ENCODE results near the gene FRY.
A peak's percentile ranks its signal among the peaks of the same experiment; 100 is the strongest.

FRY gene

DNA sequence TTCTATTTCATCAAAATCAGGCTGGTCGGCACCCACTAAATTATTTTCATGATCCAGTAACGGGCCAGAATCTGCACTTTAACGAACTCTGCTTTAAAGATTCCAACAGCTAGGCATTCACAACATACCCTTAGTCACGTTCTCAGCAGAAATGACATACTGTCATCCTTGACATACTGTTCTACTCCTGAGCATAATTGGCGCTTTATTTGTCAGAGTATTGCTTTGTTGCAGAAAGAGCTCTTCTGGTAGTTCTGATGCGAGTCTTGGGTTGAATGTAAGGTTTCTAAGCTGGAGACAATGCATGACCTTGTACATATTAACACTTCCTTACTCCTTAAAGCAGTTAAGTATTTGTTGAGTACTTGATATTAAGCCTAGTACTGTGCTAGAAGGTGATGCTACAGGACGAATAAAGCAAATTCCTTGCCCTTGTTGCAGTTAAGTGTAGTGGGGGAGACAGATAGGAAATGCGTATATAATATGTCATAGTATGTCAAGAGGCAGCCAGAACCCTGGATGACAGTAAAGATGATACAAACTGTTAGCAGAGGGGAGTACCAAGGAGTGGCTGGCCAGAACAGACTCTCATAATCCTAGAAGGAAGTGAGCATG, 32.2 kb downstream of the FRY start:
- Histone ChIP-seq H3K9ac (ENCODE audit: low read length) (no peak overlapping the region), H3K9me3 (ENCODE audit: low read length) (no peaks in the 10 kb centered on the region), H3K27ac (ENCODE audit: low read depth, low read length) (no peak overlapping the region), H3K27me3 (ENCODE audit: control insufficient read depth in 1 of 2, insufficient read depth in 2 of 2, low read length in 2 of 2) (no peaks in the 10 kb centered on the region), H3K4me3 (ENCODE audit: low read depth in 1 of 2, low read length in 2 of 2) (no peak overlapping the region), H3K36me3 (ENCODE audit: insufficient read depth, low read length) (no peaks in the 10 kb centered on the region), H3K4me1 (ENCODE audit: insufficient read depth, low read length) (peaks cover 33% of the 10 kb centered on the region)

DNA sequence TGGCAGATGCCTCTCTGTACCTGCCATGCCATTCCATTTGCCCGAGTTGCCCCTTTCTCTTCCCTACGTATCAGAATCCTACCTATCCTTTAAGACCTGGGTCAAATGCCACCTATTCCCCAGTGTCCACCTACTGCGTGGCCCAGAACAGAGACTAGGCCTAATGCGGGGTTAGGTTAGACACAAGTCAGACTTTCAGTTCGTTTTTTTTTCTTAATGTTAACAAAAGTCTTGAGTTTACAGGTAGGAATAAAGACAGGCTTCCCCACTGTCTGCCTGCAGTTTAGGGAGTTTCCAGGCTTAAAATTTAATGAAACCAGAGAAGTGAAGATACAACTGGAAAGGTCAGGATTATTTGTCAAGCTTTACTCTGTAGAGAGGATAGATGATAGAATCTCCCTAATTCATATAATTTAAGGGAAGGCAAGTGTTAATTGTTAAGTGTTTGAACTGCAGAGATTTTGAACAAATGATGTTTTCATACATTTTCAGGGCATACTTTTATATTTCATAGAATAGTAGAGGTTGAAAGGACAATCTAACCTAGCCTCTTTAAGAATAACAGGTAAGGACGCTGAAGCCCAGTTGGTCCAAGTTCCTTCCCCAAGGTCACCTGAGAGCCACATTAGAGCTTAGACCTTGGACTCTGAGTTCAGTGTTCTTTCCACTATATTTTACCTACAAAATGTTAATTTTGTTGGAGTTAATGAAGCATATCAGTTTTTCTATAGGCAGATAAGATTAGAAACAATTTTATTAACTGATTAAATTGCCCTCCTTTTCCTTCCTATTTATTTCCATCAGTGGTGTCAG, 35.8 kb downstream of the FRY start:
- no peak overlapping the region for H3K27ac ChIP-seq (ENCODE audit: low read depth, low read length)
- no peaks in the 10 kb centered on the region for H3K27me3 ChIP-seq (ENCODE audit: control insufficient read depth in 1 of 2, insufficient read depth in 2 of 2, low read length in 2 of 2)
- H3K36me3 ChIP-seq (ENCODE audit: insufficient read depth, low read length): no peaks in the 10 kb centered on the region
- no peaks in the 10 kb centered on the region for H3K9me3 ChIP-seq (ENCODE audit: low read length)
- H3K4me3 ChIP-seq (ENCODE audit: low read depth in 1 of 2, low read length in 2 of 2): no peak overlapping the region
- no peak overlapping the region for H3K9ac ChIP-seq (ENCODE audit: low read length)
- peaks cover 17% of the 10 kb centered on the region for H3K4me1 ChIP-seq (ENCODE audit: insufficient read depth, low read length)

DNA sequence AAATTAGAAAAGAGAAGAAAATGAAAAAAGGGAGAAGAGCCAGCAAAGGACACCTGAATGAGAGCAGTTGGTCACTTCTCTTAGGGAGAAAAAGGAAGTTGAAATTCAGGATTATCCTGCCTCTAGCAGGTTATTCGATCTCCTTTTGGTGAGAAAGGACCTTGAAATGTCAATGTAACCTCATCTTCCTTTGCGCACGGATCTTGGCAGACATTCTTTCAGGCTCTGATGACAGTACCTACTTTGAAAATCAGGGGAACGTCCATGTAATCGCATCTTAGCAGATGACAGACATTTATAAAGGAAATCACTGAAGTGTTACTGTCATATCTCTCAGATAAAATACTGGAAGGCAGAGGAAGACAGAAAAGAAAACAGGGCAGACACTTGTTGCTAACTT, 36.7 kb downstream of the FRY start:
- H3K9ac ChIP-seq (ENCODE audit: low read length): no peak overlapping the region
- H3K27ac ChIP-seq (ENCODE audit: low read depth, low read length): no peak overlapping the region
- no peaks in the 10 kb centered on the region for H3K36me3 ChIP-seq (ENCODE audit: insufficient read depth, low read length)
- H3K4me3 ChIP-seq (ENCODE audit: low read depth in 1 of 2, low read length in 2 of 2): no peak overlapping the region
- peaks cover 23% of the 10 kb centered on the region for H3K4me1 ChIP-seq (ENCODE audit: insufficient read depth, low read length)
- no peaks in the 10 kb centered on the region for H3K27me3 ChIP-seq (ENCODE audit: control insufficient read depth in 1 of 2, insufficient read depth in 2 of 2, low read length in 2 of 2)
- no peaks in the 10 kb centered on the region for H3K9me3 ChIP-seq (ENCODE audit: low read length)

DNA sequence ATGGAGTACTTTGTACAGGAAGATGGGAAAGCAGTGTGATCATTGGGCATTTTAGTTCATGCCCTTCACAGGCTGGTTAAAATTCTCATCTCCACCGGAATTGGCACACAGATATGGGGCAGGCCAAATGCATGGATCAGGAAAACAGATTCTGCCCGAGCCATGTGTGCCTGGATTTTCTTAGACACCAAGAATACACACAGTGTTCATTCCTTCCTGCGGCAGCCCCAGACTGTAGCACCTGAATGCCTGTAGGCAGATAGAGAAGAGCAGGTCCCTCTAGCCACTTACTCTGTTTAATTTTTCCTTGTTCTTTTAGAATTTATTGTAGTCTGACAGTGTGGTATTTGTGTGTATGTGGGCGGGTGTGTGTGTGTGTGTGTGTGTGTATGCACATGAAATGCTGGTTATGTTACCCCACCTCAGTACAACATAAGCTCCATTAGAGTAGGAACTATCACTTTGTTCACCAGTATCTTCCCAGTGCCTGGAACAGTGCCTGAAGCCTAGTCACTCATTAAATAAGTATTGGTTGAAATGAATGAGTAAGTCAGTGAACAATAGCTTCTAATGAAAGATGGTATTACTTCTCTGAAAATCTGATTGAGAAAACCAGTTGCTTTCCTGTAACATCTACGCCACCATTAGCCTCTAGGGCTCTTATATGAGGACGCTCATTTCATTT, 41.7 kb downstream of the FRY start:
- Histone ChIP-seq H3K36me3 (ENCODE audit: insufficient read depth, low read length) (no peaks in the 10 kb centered on the region), H3K4me3 (ENCODE audit: low read depth in 1 of 2, low read length in 2 of 2) (no peak overlapping the region), H3K27me3 (ENCODE audit: control insufficient read depth in 1 of 2, insufficient read depth in 2 of 2, low read length in 2 of 2) (no peaks in the 10 kb centered on the region), H3K9me3 (ENCODE audit: low read length) (no peaks in the 10 kb centered on the region), H3K4me1 (ENCODE audit: insufficient read depth, low read length) (peaks cover 21% of the 10 kb centered on the region), H3K9ac (ENCODE audit: low read length) (no peak overlapping the region), H3K27ac (ENCODE audit: low read depth, low read length) (no peak overlapping the region)

DNA sequence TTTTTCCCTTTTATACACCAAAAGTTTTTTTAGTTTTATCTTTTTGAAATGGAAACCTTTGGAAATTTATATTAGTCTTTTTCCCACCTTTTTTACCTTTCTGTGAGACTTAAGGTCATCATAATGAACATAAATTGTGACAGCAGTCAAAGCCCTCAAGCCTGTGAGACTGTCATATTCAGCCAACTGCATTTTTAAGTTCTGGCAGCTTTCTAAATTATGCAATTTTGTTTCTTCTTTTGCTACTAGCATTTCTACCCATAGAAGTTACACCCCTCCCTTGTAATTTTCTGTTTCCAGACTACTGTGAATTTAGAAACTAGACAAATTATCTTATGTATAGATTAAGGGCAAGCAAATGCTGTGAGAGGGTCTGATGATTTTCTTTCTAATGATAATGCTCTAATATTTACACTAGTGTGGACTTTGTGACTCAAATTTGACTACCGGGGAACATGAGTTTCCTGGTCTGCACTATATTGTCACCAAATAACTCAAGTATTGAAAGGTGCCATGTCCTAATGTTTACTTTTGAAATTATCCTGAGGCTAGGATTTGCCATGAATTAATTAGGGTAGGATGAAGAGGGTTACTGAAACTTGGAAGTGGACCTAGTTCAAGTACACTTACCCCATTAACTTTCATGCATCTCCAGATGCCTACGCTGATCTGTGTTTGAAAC, 43.7 kb downstream of the FRY start:
- H3K4me1 ChIP-seq (ENCODE audit: insufficient read depth, low read length): peaks cover 32% of the 10 kb centered on the region
- no peaks in the 10 kb centered on the region for H3K9me3 ChIP-seq (ENCODE audit: low read length)
- H3K27ac ChIP-seq (ENCODE audit: low read depth, low read length): no peak overlapping the region
- H3K4me3 ChIP-seq (ENCODE audit: low read depth in 1 of 2, low read length in 2 of 2): no peak overlapping the region
- H3K9ac ChIP-seq (ENCODE audit: low read length): no peak overlapping the region
- no peaks in the 10 kb centered on the region for H3K36me3 ChIP-seq (ENCODE audit: insufficient read depth, low read length)
- no peaks in the 10 kb centered on the region for H3K27me3 ChIP-seq (ENCODE audit: control insufficient read depth in 1 of 2, insufficient read depth in 2 of 2, low read length in 2 of 2)

DNA sequence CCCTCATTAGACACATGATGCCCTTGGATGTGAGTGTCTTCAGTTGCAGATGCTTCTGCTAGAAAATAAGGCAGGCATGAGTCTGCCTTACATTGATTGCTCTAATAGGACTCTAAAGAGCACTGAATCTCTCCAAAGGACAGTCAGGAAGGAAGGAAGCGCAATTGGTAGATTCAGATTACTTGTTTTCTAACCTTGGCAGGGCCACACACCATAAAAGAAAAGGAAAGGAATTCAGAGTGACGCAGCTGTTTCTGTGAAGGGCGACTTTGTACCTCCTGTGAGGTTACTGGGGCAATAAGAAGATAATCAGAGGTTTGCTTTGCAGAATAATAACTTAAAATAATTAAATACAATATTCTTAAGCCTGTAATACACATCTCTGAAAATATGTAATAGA, 48.0 kb downstream of the FRY start:
- Histone ChIP-seq H3K27ac (ENCODE audit: low read depth, low read length) (no peak overlapping the region), H3K36me3 (ENCODE audit: insufficient read depth, low read length) (no peaks in the 10 kb centered on the region), H3K4me1 (ENCODE audit: insufficient read depth, low read length) (peaks cover 30% of the 10 kb centered on the region)

DNA sequence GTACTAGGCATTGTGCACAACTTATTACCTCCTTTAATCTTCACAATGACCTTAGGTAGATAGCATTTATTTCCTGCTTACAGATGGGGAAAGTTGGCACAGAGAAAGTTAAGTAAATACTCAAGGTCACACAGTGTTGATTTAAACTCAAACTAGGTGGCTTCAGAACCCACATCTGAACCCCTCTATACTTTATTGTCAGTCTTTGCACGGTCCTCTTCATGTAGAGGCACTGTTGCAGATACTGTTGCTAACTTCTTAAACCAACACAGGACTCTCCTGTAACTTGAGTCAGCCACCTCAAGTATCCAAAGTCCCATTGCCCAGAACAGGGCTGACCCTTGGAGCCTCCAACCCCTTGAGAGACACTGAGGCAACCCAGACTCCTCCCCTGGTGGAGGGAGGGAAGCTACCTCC, 48.8 kb downstream of the FRY start:
- H3K27ac ChIP-seq (ENCODE audit: low read depth, low read length): no peak overlapping the region
- H3K9ac ChIP-seq (ENCODE audit: low read length): no peak overlapping the region
- H3K9me3 ChIP-seq (ENCODE audit: low read length): no peaks in the 10 kb centered on the region
- H3K4me3 ChIP-seq (ENCODE audit: low read depth in 1 of 2, low read length in 2 of 2): no peak overlapping the region
- no peaks in the 10 kb centered on the region for H3K27me3 ChIP-seq (ENCODE audit: control insufficient read depth in 1 of 2, insufficient read depth in 2 of 2, low read length in 2 of 2)
- no peaks in the 10 kb centered on the region for H3K36me3 ChIP-seq (ENCODE audit: insufficient read depth, low read length)
- H3K4me1 ChIP-seq (ENCODE audit: insufficient read depth, low read length): peaks cover 30% of the 10 kb centered on the region

More for the DNA sequence above, 48.0 kb downstream of the FRY start:
- no peaks in the 10 kb centered on the region for H3K9me3 ChIP-seq (ENCODE audit: low read length)
- H3K4me3 ChIP-seq (ENCODE audit: low read depth in 1 of 2, low read length in 2 of 2): no peak overlapping the region
- H3K9ac ChIP-seq (ENCODE audit: low read length): no peak overlapping the region
- H3K27me3 ChIP-seq (ENCODE audit: control insufficient read depth in 1 of 2, insufficient read depth in 2 of 2, low read length in 2 of 2): no peaks in the 10 kb centered on the region

DNA sequence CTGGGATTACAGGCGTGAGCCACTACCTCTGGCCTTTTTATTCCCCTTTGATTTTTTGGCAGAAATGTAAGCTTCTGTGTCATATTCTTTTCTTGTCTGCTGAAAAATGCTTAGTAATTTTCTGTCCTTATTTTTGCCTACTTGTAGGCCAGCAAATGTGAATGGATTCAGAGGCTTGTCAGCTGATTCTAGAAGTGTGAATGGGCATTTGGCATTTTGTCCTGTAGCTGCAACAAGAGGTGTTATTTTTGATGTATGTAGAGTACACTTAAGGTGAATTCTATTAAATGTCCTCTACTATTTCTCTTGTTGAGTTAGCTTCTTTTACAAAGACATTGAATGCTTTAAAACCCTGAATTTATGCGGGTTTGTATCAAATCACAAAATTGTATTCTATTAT, 50.0 kb downstream of the FRY start:
- H3K27me3 ChIP-seq (ENCODE audit: control insufficient read depth in 1 of 2, insufficient read depth in 2 of 2, low read length in 2 of 2): no peaks in the 10 kb centered on the region
- no peak overlapping the region for H3K27ac ChIP-seq (ENCODE audit: low read depth, low read length)
- no peaks in the 10 kb centered on the region for H3K9me3 ChIP-seq (ENCODE audit: low read length)
- H3K9ac ChIP-seq (ENCODE audit: low read length): no peak overlapping the region
- no peaks in the 10 kb centered on the region for H3K36me3 ChIP-seq (ENCODE audit: insufficient read depth, low read length)
- peaks cover 38% of the 10 kb centered on the region for H3K4me1 ChIP-seq (ENCODE audit: insufficient read depth, low read length)
- H3K4me3 ChIP-seq (ENCODE audit: low read depth in 1 of 2, low read length in 2 of 2): no peak overlapping the region

DNA sequence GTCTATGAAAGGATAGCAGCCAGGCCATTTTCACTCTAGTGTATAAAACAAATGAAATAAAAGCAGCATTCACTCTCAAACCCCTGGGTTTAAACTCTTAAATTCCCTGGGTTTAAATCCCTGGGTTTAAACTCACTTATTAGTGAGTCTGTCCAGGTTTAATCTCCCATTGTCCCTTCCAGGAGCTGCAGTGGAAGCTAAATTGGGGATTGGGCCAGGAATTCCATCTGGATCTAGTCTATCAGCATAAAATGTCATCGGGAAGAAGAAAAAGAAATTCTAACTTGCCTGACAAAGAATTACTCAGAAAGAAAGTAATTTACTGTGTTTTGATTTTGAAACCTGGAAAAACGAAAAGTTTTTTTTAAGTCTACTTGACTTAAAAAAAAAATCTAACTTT, 54.8 kb downstream of the FRY start:
- H3K9ac ChIP-seq (ENCODE audit: low read length): no peak overlapping the region
- H3K4me3 ChIP-seq (ENCODE audit: low read depth in 1 of 2, low read length in 2 of 2): no peak overlapping the region
- no peaks in the 10 kb centered on the region for H3K36me3 ChIP-seq (ENCODE audit: insufficient read depth, low read length)
- H3K27ac ChIP-seq (ENCODE audit: low read depth, low read length): no peak overlapping the region
- H3K27me3 ChIP-seq (ENCODE audit: control insufficient read depth in 1 of 2, insufficient read depth in 2 of 2, low read length in 2 of 2): no peaks in the 10 kb centered on the region
- H3K4me1 ChIP-seq (ENCODE audit: insufficient read depth, low read length): peaks cover 30% of the 10 kb centered on the region
- H3K9me3 ChIP-seq (ENCODE audit: low read length): no peaks in the 10 kb centered on the region

DNA sequence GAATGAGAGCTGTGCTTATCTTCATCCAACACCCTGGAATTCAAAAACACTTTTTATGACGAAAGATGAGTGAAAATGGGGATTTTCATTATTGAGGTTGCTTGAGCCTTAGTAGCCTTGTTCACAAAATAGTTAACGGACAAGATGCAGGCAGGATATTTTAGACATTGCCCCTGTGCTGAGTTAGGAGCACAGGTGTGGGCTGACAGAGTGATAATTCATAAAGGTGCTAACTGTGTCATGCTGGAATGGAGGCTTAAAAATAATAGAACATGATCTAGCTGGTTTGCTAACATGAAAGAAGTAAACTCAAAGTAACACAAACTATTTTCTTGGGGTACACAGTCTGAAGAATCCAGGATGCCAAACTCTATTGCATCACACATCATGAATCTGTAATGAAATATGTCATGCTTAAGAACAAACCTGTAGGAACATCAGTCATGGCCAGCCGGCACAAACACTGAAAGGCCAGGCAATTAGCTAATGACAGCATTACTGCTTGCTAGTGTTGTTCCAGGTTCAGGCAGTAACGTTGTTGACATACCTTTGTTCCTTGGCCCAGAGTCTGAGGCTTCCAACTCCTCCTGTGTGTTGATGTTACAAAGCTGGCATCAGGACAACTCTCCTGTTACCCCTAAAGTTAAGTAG, 55.3 kb downstream of the FRY start:
- peaks cover 30% of the 10 kb centered on the region for H3K4me1 ChIP-seq (ENCODE audit: insufficient read depth, low read length)
- H3K36me3 ChIP-seq (ENCODE audit: insufficient read depth, low read length): no peaks in the 10 kb centered on the region
- no peaks in the 10 kb centered on the region for H3K9me3 ChIP-seq (ENCODE audit: low read length)
- H3K4me3 ChIP-seq (ENCODE audit: low read depth in 1 of 2, low read length in 2 of 2): peak overlapping the region in 1 of 2 donors; percentile 3
- peak overlapping the region; percentile 58 for H3K27ac ChIP-seq (ENCODE audit: low read depth, low read length)
- H3K27me3 ChIP-seq (ENCODE audit: control insufficient read depth in 1 of 2, insufficient read depth in 2 of 2, low read length in 2 of 2): no peaks in the 10 kb centered on the region
- H3K9ac ChIP-seq (ENCODE audit: low read length): no peak overlapping the region
